IMR-90 (cell line): ENCODE measurements around the gene CCDC171. TPM values are rescaled to one million over a fixed set of nuclear protein-coding genes. Genes with fewer than 3 reads are reported as not detected.

Experiments
- ATAC-seq: fragments of 200-7000 bp; cut with Tn5 transposase; 2 replicates; pipeline ENCODE4 v1.9.1; 2020; ENCODE audit warnings: low read depth, mild to moderate bottlenecking, moderate library complexity
- BruUV-seq: library from RNA; stranded (reverse); fragments of 400-500 nt; replicated peaks from 2 replicates; lab custom pipeline; 2021; lab: Mats Ljungman, UMichigan
- CTCF ChIA-PET: fragments of 300-600 bp; formaldehyde crosslinking; extraction: SDS; loops from one replicate; lab custom pipeline; 2021; ENCODE audit warnings: antibody characterized with exemption; lab: Yijun Ruan, JAX
- POLR2A ChIA-PET: fragments of 300-600 bp; sonication (Branson Sonifier 250); formaldehyde crosslinking; loops from one replicate; lab custom pipeline; 2022; ENCODE audit warnings: antibody characterized with exemption; ENCODE audit not compliant: unreplicated experiment; lab: Charles Lee
- DNase-seq: peaks from one replicate; pipeline ENCODE4 v3.0.0; 2013
- H2AFZ ChIP-seq: replicated peaks from 2 replicates; pipeline ENCODE3; 2013; ENCODE audit warnings: low read length, mild to moderate bottlenecking; ENCODE audit not compliant: poor library complexity
- H2AK5ac ChIP-seq: 2 replicates; pipeline ENCODE4 v1.6.1; 2013; ENCODE audit warnings: low read depth, low read length, inconsistent platforms
- H2AK9ac ChIP-seq: replicated peaks from 2 replicates; pipeline ENCODE3; 2013; ENCODE audit warnings: mild to moderate bottlenecking, low read depth, low read length, moderate library complexity; ENCODE audit not compliant: poor library complexity
- H2BK120ac ChIP-seq: 2 replicates; pipeline ENCODE4 v1.6.1; 2013; ENCODE audit warnings: low read depth, low read length, inconsistent platforms
- H2BK15ac ChIP-seq: 3 replicates; pipeline ENCODE4 v1.6.1; 2013; ENCODE audit warnings: low read depth, low read length, inconsistent platforms
- H2BK20ac ChIP-seq: 2 replicates; pipeline ENCODE4 v1.6.1; 2013; ENCODE audit warnings: low read depth, mild to moderate bottlenecking, inconsistent platforms, low read length, moderate library complexity
- H2BK5ac ChIP-seq: 2 replicates; pipeline ENCODE4 v1.6.1; 2013; ENCODE audit warnings: mild to moderate bottlenecking, low read depth, low read length, inconsistent platforms; ENCODE audit not compliant: poor library complexity, severe bottlenecking
- H3K14ac ChIP-seq: replicated peaks from 2 replicates; pipeline ENCODE4 v1.6.1; 2013; ENCODE audit warnings: low read depth, low read length, inconsistent platforms
- H3K18ac ChIP-seq: 2 replicates; pipeline ENCODE4 v1.6.1; 2013; ENCODE audit warnings: low read depth, low read length, control low read depth
- H3K23ac ChIP-seq: 2 replicates; pipeline ENCODE4 v1.6.1; 2013; ENCODE audit warnings: low read depth, low read length, inconsistent platforms
- H3K27ac ChIP-seq: 2 replicates; pipeline ENCODE4 v1.5.1; 2013; ENCODE audit warnings: mild to moderate bottlenecking, control low read depth, low read length; ENCODE audit not compliant: insufficient read depth
- H3K27me3 ChIP-seq: 2 replicates; pipeline ENCODE4 v1.6.1; 2013; ENCODE audit warnings: low read length; ENCODE audit not compliant: control insufficient read depth, insufficient read depth
- H3K36me3 ChIP-seq: 2 replicates; pipeline ENCODE4 v1.6.1; 2013; ENCODE audit warnings: low read length, mixed read lengths; ENCODE audit not compliant: control insufficient read depth, insufficient read depth
- H3K4ac ChIP-seq: 2 replicates; pipeline ENCODE4 v1.6.1; 2013; ENCODE audit warnings: low read depth, low read length, inconsistent platforms
- H3K4me1 ChIP-seq: 2 replicates; pipeline ENCODE4 v1.6.1; 2013; ENCODE audit warnings: low read length, mixed read lengths; ENCODE audit not compliant: control insufficient read depth, insufficient read depth
- H3K4me2 ChIP-seq: 2 replicates; pipeline ENCODE4 v1.6.1; 2013; ENCODE audit warnings: low read depth, mild to moderate bottlenecking, control low read depth, low read length, moderate library complexity
- H3K4me3 ChIP-seq: 2 replicates; pipeline ENCODE4 v1.5.1; 2013; ENCODE audit warnings: low read depth, mild to moderate bottlenecking, control low read depth, low read length, moderate library complexity; ENCODE audit not compliant: insufficient read depth
- H3K56ac ChIP-seq: 2 replicates; pipeline ENCODE4 v1.6.1; 2013; ENCODE audit warnings: low read length, inconsistent platforms; ENCODE audit not compliant: insufficient read depth; ENCODE audit errors: extremely low read depth
- H3K79me1 ChIP-seq, 2 experiments: 2 replicates each; pipeline ENCODE4 v1.6.1; 2013; ENCODE audit warnings: low read length in 2 of 2, inconsistent platforms in 1 of 2, low read depth in 1 of 2
- H3K9ac ChIP-seq: 2 replicates; pipeline ENCODE4 v1.6.1; 2013; ENCODE audit warnings: low read depth, low read length, control low read depth
- H3K9me1 ChIP-seq: 2 replicates; pipeline ENCODE4 v1.6.1; 2013; ENCODE audit warnings: low read length, inconsistent platforms; ENCODE audit not compliant: insufficient read depth
- H3K9me3 ChIP-seq: 2 replicates; pipeline ENCODE4 v1.6.1; 2013; ENCODE audit warnings: low read length; ENCODE audit not compliant: control insufficient read depth, insufficient read depth
- H4K20me1 ChIP-seq: 2 replicates; pipeline ENCODE4 v1.6.1; 2013; ENCODE audit warnings: low read length, inconsistent platforms; ENCODE audit not compliant: insufficient read depth
- H4K5ac ChIP-seq: 2 replicates; pipeline ENCODE4 v1.6.1; 2013; ENCODE audit warnings: mild to moderate bottlenecking, low read depth, low read length, control low read depth
- H4K8ac ChIP-seq, 2 experiments: 2 replicates each; pipeline ENCODE4 v1.6.1; 2013; ENCODE audit warnings: low read depth in 2 of 2, low read length in 2 of 2, control low read depth in 1 of 2, inconsistent platforms in 1 of 2
- H4K91ac ChIP-seq: 2 replicates; pipeline ENCODE4 v1.6.1; 2013; ENCODE audit warnings: low read depth, low read length, inconsistent platforms; ENCODE audit not compliant: insufficient read depth
- BHLHE40 ChIP-seq: fragments of 150-350 bp; IDR thresholded peaks from 2 replicates; pipeline ENCODE4 v1.6.1; 2016; ENCODE audit warnings: mild to moderate bottlenecking, low read depth, low read length
- CEBPB ChIP-seq: IDR thresholded peaks from 2 replicates; pipeline ENCODE4 v1.6.1; 2012; ENCODE audit warnings: low read depth, low read length, improper control_type of control experiment
- CHD1 ChIP-seq: IDR thresholded peaks from 2 replicates; pipeline ENCODE4 v1.6.1; 2012; ENCODE audit warnings: low read depth, low read length, improper control_type of control experiment
- FOS ChIP-seq: fragments of 150-350 bp; IDR thresholded peaks from 2 replicates; pipeline ENCODE4 v1.6.1; 2016; ENCODE audit warnings: low read depth, low read length
- MAFK ChIP-seq: IDR thresholded peaks from 2 replicates; pipeline ENCODE4 v1.6.1; 2012; ENCODE audit warnings: low read depth, low read length, improper control_type of control experiment
- MAZ ChIP-seq: IDR thresholded peaks from 2 replicates; pipeline ENCODE4 v1.6.1; 2012; ENCODE audit warnings: low read depth, mild to moderate bottlenecking, low read length, improper control_type of control experiment, moderate library complexity, borderline replicate concordance
- MXI1 ChIP-seq: IDR thresholded peaks from 2 replicates; pipeline ENCODE4 v1.6.1; 2012; ENCODE audit warnings: low read depth, mild to moderate bottlenecking, low read length, moderate library complexity, borderline replicate concordance
- NFE2L2 ChIP-seq: fragments of 150-350 bp; IDR thresholded peaks from 2 replicates; pipeline ENCODE4 v1.6.1; 2016; ENCODE audit warnings: low read depth, mild to moderate bottlenecking, low read length
- POLR2A ChIP-seq: IDR thresholded peaks from 2 replicates; pipeline ENCODE4 v1.6.1; 2012; ENCODE audit warnings: mild to moderate bottlenecking, low read depth, low read length
- RCOR1 ChIP-seq: IDR thresholded peaks from 2 replicates; pipeline ENCODE4 v1.6.1; 2012; ENCODE audit warnings: mild to moderate bottlenecking, low read length, improper control_type of control experiment; ENCODE audit not compliant: insufficient replicate concordance
- RFX5 ChIP-seq: IDR thresholded peaks from 2 replicates; pipeline ENCODE4 v1.8.0; 2012; ENCODE audit warnings: low read depth, mild to moderate bottlenecking, low read length, moderate library complexity
- WGBS, 2 experiments: methylation state at CpG; one replicate each; pipeline versions ENCODE4 v1.1.5 to v1.1.7; 2013; ENCODE audit warnings: missing lambda C conversion rate in 2 of 2; ENCODE audit not compliant: insufficient read length in 1 of 2; ENCODE audit errors: extremely low coverage in 2 of 2; 5-methylcytosine and 5-hydroxymethylcytosine counted together
- dilution Hi-C: fragments of 300-500 bp; cut with HindIII; formaldehyde crosslinking; loops from one replicate; pipeline ENCODE4 v1.14.3; 2018; ENCODE audit warnings: low sequenced_read_pairs; ENCODE audit not compliant: unreplicated experiment
- in situ Hi-C: fragments of 300-500 bp; cut with MboI; formaldehyde crosslinking; loops from 3 replicates; pipeline ENCODE4 v1.14.3; 2019; ENCODE audit warnings: low sequenced_read_pairs, inconsistent platforms, mixed read lengths
- intact Hi-C: fragments of 100-400 bp; cut with micrococcal nuclease; formaldehyde crosslinking; loops from 2 replicates; pipeline ENCODE4 v1.10.0; 2022
- polyA plus RNA-seq, 3 experiments: library from polyadenylated mRNA; depleted of rRNA; stranded (reverse); fragments of >200 nt; gene quantifications; 2 replicates each; pipeline ENCODE4 v1.2.3, GENCODE V29; 2012; ENCODE audit warnings: low replicate concordance in 1 of 3
- total RNA-seq: library from RNA; depleted of rRNA; stranded (reverse); fragments of >200 nt; gene quantifications from 2 replicates; pipeline ENCODE4 v1.2.3, GENCODE V29; 2012
- TF ChIP-seq, protein P1 (sequence below): fragments of 150-350 bp; IDR thresholded peaks from 2 replicates; pipeline ENCODE4 v1.6.1; 2016; ENCODE audit warnings: low read depth, mild to moderate bottlenecking, low read length, moderate library complexity, borderline replicate concordance
- TF ChIP-seq, protein P2 (sequence below): fragments of 150-350 bp; IDR thresholded peaks from 2 replicates; pipeline ENCODE4 v1.6.1; 2017; ENCODE audit warnings: mild to moderate bottlenecking, antibody characterized with exemption, low read length, low read depth
- TF ChIP-seq, protein P3 (sequence below): conservative IDR thresholded peaks from 2 replicates; pipeline ENCODE4 v1.5.1; 2012; ENCODE audit warnings: mild to moderate bottlenecking, low read depth, low read length, improper control_type of control experiment

The CCDC171 gene
- total and polyA plus RNA-seq, 2 of the 4 experiments (the other 2 are of a cell fraction): 0.63 to 2.2 TPM

DNA sequence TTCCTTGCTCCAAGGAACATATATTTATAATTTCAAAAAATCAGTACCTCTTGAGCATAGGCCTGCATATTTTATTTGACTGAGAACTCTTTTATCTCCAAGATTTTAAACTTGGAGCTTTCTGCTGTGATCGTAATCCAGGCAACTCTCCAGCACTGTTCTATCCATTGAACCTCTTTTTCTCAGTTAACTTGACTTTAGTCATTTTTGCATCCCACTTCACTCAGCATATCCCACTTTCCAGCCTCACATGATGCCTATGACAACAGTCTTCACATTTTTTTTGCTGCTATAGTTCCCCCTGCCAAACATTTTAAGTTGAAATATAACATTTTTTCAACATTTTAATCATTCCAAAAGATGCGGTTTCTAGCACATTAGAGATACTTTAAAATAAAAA lies 33.0 kb upstream of the CCDC171 start:
- in situ Hi-C loops: no loop called here
- no peaks in the 10 kb centered on the region for H3K9me1 ChIP-seq
- H3K27me3 ChIP-seq: no peaks in the 10 kb centered on the region; the same call in 1 of the 2 replicates
- H3K18ac ChIP-seq: no peak overlapping the region
- no peak overlapping the region for H2BK20ac ChIP-seq
- POLR2A ChIA-PET: no interaction called here
- no peak overlapping the region for H3K4me2 ChIP-seq
- H2AK9ac ChIP-seq: no peak overlapping the region
- no peak overlapping the region for H4K8ac ChIP-seq
- H3K9me3 ChIP-seq: no peaks in the 10 kb centered on the region
- ATAC-seq (no peak), DNase-seq (no peak)
- no peak overlapping the region for H3K4ac ChIP-seq
- no peak overlapping the region for H2BK5ac ChIP-seq
- H3K9ac ChIP-seq: no peak overlapping the region
- intact Hi-C loops: loop anchor here (1.0 kb wide), 1 partner anchor 79 kb away; no protein-coding TSS in a partner anchor
- dilution Hi-C loops: no loop called here
- BruUV-seq: no TSS peak
- no peaks in the 10 kb centered on the region for H3K36me3 ChIP-seq
- WGBS, 2 experiments: 70% methylated on average over 1 of the region's 2 CpGs; no CpG with 5 or more reads in 1 of the 2 experiments
- no peak overlapping the region for H2AK5ac ChIP-seq
- no peak for TF ChIP-seq RFX5
- TF ChIP-seq POLR2A: no peak
- no peak for TF ChIP-seq BHLHE40
- TF ChIP-seq MAFK: no peak
- TF ChIP-seq, protein P1, sequence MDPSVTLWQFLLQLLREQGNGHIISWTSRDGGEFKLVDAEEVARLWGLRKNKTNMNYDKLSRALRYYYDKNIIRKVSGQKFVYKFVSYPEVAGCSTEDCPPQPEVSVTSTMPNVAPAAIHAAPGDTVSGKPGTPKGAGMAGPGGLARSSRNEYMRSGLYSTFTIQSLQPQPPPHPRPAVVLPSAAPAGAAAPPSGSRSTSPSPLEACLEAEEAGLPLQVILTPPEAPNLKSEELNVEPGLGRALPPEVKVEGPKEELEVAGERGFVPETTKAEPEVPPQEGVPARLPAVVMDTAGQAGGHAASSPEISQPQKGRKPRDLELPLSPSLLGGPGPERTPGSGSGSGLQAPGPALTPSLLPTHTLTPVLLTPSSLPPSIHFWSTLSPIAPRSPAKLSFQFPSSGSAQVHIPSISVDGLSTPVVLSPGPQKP: no peak
- no peak for TF ChIP-seq MXI1
- TF ChIP-seq FOS: no peak
- TF ChIP-seq CHD1: no peak
- TF ChIP-seq, protein P2, sequence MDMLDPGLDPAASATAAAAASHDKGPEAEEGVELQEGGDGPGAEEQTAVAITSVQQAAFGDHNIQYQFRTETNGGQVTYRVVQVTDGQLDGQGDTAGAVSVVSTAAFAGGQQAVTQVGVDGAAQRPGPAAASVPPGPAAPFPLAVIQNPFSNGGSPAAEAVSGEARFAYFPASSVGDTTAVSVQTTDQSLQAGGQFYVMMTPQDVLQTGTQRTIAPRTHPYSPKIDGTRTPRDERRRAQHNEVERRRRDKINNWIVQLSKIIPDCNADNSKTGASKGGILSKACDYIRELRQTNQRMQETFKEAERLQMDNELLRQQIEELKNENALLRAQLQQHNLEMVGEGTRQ: no peak
- TF ChIP-seq, protein P3, sequence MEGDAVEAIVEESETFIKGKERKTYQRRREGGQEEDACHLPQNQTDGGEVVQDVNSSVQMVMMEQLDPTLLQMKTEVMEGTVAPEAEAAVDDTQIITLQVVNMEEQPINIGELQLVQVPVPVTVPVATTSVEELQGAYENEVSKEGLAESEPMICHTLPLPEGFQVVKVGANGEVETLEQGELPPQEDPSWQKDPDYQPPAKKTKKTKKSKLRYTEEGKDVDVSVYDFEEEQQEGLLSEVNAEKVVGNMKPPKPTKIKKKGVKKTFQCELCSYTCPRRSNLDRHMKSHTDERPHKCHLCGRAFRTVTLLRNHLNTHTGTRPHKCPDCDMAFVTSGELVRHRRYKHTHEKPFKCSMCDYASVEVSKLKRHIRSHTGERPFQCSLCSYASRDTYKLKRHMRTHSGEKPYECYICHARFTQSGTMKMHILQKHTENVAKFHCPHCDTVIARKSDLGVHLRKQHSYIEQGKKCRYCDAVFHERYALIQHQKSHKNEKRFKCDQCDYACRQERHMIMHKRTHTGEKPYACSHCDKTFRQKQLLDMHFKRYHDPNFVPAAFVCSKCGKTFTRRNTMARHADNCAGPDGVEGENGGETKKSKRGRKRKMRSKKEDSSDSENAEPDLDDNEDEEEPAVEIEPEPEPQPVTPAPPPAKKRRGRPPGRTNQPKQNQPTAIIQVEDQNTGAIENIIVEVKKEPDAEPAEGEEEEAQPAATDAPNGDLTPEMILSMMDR: no peak
- no peak for TF ChIP-seq NFE2L2
- no peak for TF ChIP-seq MAZ
- no peak for TF ChIP-seq CEBPB
- TF ChIP-seq RCOR1: no peak
- H3K79me1 ChIP-seq: no peaks in the 10 kb centered on the region
- CTCF ChIA-PET: no interaction called here
- H4K20me1 ChIP-seq: no peaks in the 10 kb centered on the region
- no peak overlapping the region for H3K27ac ChIP-seq
- H4K5ac ChIP-seq: no peak overlapping the region
- H4K91ac ChIP-seq: no peak overlapping the region
- no peak overlapping the region for H3K4me3 ChIP-seq
- no peak overlapping the region for H3K23ac ChIP-seq
- H2BK15ac ChIP-seq: no peak overlapping the region
- no peak overlapping the region for H2BK120ac ChIP-seq
- H2AFZ ChIP-seq: no peak overlapping the region
- H3K14ac ChIP-seq: no peak overlapping the region
- no peak overlapping the region for H3K56ac ChIP-seq
- H3K4me1 ChIP-seq: no peaks in the 10 kb centered on the region
